SK-N-SH treated with all-trans-retinoic acid at 6 μM for 48 hours (cell line): Measurements from ENCODE around the gene SLC5A10.
"Not testable (repeated sequence)": the region's sequence is repeated elsewhere in the genome, so short reads cannot be mapped to it uniquely, and the experiment has no call there.

Experiments
- CREB5 ChIP-seq: fragments of 250-450 bp; sonication (Bioruptor Pico); IDR thresholded peaks from 2 replicates; pipeline ENCODE4 v1.5.1; 2020; ENCODE audit warnings: low read depth, mild to moderate bottlenecking, moderate library complexity
- CSDC2 ChIP-seq: fragments of 250-450 bp; sonication (Bioruptor Pico); IDR thresholded peaks from 2 replicates; pipeline ENCODE4 v1.5.0; 2020; ENCODE audit warnings: mild to moderate bottlenecking, moderate library complexity
- GLIS3 ChIP-seq: fragments of 250-450 bp; sonication (Bioruptor Pico); IDR thresholded peaks from 2 replicates; pipeline ENCODE4 v1.5.0; 2020; ENCODE audit warnings: mild to moderate bottlenecking, moderate library complexity
- PATZ1 ChIP-seq: fragments of 250-450 bp; sonication (Bioruptor Pico); IDR thresholded peaks from 2 replicates; pipeline ENCODE4 v1.8.0; 2020; ENCODE audit warnings: mild to moderate bottlenecking, moderate library complexity, borderline replicate concordance
- POU6F1 ChIP-seq: fragments of 250-450 bp; sonication (Bioruptor Pico); IDR thresholded peaks from 2 replicates; pipeline ENCODE4 v1.8.0; 2021; ENCODE audit warnings: low read depth, mild to moderate bottlenecking, moderate library complexity, borderline replicate concordance
- RARB ChIP-seq: fragments of 250-450 bp; sonication (Bioruptor Pico); IDR thresholded peaks from 2 replicates; pipeline ENCODE4 v1.8.0; 2021; ENCODE audit warnings: mild to moderate bottlenecking, moderate library complexity
- TOX ChIP-seq: fragments of 250-450 bp; sonication (Bioruptor Pico); IDR thresholded peaks from 2 replicates; pipeline ENCODE4 v1.8.0; 2021; ENCODE audit warnings: mild to moderate bottlenecking, moderate library complexity, borderline replicate concordance
- ZFP3 ChIP-seq: fragments of 250-450 bp; sonication (Bioruptor Pico); IDR thresholded peaks from 2 replicates; pipeline ENCODE4 v1.5.0; 2020; ENCODE audit warnings: mild to moderate bottlenecking, moderate library complexity
- ZNF565 ChIP-seq: fragments of 450-650 bp; formaldehyde crosslinking; conservative IDR thresholded peaks from 2 replicates; pipeline ENCODE4 v1.5.0; 2020; ENCODE audit warnings: low read depth, mild to moderate bottlenecking, moderate library complexity
- ZNF70 ChIP-seq: fragments of 450-650 bp; formaldehyde crosslinking; IDR thresholded peaks from 2 replicates; pipeline ENCODE4 v1.5.0; 2020; ENCODE audit warnings: mild to moderate bottlenecking, moderate library complexity

- TF ChIP-seq ZFP3 (CRISPR knock-in tag); PATZ1 (CRISPR knock-in tag); CREB5 (CRISPR knock-in tag); RARB (CRISPR knock-in tag); GLIS3 (CRISPR knock-in tag); ZNF565; CSDC2 (CRISPR knock-in tag); TOX (CRISPR knock-in tag); POU6F1 (CRISPR knock-in tag); ZNF70 (CRISPR knock-in tag): not testable (repeated sequence)
Observed at GRCh38 chr17:19032377-19032988, 80.5 kb downstream of the SLC5A10 start.
